ENCODE data around the gene GNAO1. TPM values are rescaled to one million over a fixed set of nuclear protein-coding genes. Genes with fewer than 3 reads are reported as not detected.

GNAO1 gene
- total and polyA plus RNA-seq, 7 donors, result 0.69 to 67.0 (median 28.8) TPM

- intact Hi-C loops (cut with DNase I), result no loop called here
- H3K9me3 ChIP-seq, result no peaks in the 10 kb centered on the region
- H3K27me3 ChIP-seq, result no peaks in the 10 kb centered on the region
- H3K36me3 ChIP-seq, result peaks cover 0 to 10% (median 0%) of the 10 kb centered on the region in 4 donors
- TF ChIP-seq EP300 (IDR thresholded peaks at IDR 0.05) (no peak), POLR2AphosphoS5 (IDR thresholded peaks at IDR 0.05) (no peak), POLR2A (IDR thresholded peaks at IDR 0.05) (no peak)
- TF ChIP-seq, protein P1, sequence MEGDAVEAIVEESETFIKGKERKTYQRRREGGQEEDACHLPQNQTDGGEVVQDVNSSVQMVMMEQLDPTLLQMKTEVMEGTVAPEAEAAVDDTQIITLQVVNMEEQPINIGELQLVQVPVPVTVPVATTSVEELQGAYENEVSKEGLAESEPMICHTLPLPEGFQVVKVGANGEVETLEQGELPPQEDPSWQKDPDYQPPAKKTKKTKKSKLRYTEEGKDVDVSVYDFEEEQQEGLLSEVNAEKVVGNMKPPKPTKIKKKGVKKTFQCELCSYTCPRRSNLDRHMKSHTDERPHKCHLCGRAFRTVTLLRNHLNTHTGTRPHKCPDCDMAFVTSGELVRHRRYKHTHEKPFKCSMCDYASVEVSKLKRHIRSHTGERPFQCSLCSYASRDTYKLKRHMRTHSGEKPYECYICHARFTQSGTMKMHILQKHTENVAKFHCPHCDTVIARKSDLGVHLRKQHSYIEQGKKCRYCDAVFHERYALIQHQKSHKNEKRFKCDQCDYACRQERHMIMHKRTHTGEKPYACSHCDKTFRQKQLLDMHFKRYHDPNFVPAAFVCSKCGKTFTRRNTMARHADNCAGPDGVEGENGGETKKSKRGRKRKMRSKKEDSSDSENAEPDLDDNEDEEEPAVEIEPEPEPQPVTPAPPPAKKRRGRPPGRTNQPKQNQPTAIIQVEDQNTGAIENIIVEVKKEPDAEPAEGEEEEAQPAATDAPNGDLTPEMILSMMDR (IDR thresholded peaks at IDR 0.05), result no peak
- no peak overlapping the region for H3K27ac ChIP-seq
- no peak overlapping the region for H3K4me3 ChIP-seq
- WGBS, 2 donors, result 88 to 90% methylated on average over 9 of the region's 9 CpGs
- no peaks in the 10 kb centered on the region for H3K4me1 ChIP-seq
- no peak for DNase-seq
Observed at GRCh38 chr16:56324406-56324805, 133.1 kb downstream of the GNAO1 start.

DNA sequence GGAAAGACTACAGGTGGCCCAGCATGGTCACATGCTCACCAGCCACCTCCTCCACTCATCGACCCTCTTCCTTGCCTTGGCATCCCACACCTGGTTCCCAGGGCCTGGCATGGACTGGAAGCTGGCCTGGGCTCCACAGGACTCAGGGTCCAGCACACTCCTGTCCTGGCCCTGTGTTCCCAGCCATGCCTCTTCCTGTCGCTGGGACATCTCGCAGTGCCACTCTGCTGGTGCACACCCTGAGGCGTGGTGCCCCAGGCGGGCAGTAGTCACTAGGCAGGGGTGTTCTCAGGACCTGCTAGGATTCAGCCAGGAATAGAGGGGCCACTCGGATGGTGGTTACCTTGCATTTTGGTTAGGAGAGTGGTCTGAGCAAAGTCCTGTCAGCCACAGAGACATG is 134.7 kb downstream of the GNAO1 start:
- Histone ChIP-seq H3K4me1 (no peaks in the 10 kb centered on the region), H3K27ac (no peak overlapping the region), H3K4me3 (no peak overlapping the region), H3K9me3 (no peaks in the 10 kb centered on the region), H3K36me3 (peaks cover 0 to 26% (median 0%) of the 10 kb centered on the region in 4 donors), H3K27me3 (no peaks in the 10 kb centered on the region)
- 65 to 87% methylated on average over 6 of the region's 6 CpGs for WGBS, 2 donors
- no peak for DNase-seq
- intact Hi-C loops (cut with DNase I), result no loop called here
- TF ChIP-seq POLR2AphosphoS5 (IDR thresholded peaks at IDR 0.05), result no peak
- no peak for TF ChIP-seq POLR2A (IDR thresholded peaks at IDR 0.05)
- no peak for TF ChIP-seq EP300 (IDR thresholded peaks at IDR 0.05)

DNA sequence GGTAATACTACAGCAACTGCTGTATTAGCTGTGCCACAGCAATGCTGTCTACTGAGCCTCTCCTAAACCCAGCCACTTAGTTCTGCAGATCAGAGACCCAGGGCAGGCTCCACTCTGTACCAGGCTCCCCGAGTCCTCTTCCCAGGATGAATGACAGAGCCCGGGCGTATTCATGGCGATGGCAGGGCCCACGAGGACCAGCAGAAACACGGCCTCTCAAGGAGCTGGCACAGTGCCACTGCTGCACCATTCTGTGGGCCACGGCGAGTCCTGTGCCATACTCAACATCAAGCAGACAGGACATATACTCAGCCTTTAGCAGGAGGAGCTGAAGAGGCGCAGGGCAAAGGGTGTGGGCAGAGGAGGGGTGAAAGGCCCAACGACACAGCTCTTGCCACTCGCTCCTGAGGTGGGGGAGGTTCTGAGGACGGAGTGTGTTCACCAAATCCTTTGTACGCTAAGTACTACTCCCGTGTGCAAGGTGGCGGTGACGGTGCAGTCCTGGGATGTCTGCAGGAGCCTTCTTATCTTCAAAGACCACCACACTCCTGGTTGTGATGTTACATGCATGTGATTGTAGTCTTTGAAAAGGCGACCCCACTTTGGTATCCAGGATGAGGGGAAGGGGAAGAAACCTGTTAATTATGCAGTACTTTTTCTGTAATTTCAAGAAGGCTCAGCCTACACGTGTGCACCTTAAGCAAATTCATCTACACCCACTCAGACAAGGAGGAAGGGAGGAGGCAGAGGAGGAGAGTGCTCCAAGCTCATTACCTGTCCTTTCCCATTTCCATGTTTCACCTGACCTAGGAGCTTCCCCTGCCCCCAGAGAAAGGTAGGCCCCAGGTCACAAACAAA is 136.0 kb downstream of the GNAO1 start:
- H3K27ac ChIP-seq, result no peak overlapping the region
- H3K9me3 ChIP-seq, result no peaks in the 10 kb centered on the region
- WGBS, 2 donors, result 83 to 88% methylated on average over 18 of the region's 18 CpGs
- H3K4me1 ChIP-seq, result peaks cover 0 to 2% (median 0%) of the 10 kb centered on the region in 4 donors
- H3K36me3 ChIP-seq, result peaks cover 0 to 37% (median 0%) of the 10 kb centered on the region in 4 donors
- DNase-seq, result no peak
- intact Hi-C loops (cut with DNase I), result no loop called here
- TF ChIP-seq, protein P1 (IDR thresholded peaks at IDR 0.05), result no peak
- TF ChIP-seq POLR2AphosphoS5 (IDR thresholded peaks at IDR 0.05), result no peak
- no peak for TF ChIP-seq POLR2A (IDR thresholded peaks at IDR 0.05)
- no peak for TF ChIP-seq EP300 (IDR thresholded peaks at IDR 0.05)
- no peak overlapping the region for H3K4me3 ChIP-seq
- no peaks in the 10 kb centered on the region for H3K27me3 ChIP-seq

DNA sequence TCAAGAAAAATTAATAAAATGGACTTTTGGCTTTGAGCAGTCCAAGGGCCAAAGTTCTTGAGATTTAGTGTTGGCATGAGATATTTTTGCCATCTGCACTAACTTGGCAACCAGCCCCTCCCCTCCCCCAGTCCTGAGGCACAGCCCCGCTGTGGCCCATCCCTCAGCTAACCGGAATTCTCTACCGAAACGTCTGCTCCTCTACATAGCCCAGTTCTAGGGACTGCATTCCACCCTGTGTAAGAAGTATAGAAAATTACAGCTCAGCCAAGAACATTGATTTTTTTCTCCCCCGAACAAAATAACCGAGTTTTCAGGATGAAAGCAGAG is 136.6 kb downstream of the GNAO1 start:
- Histone ChIP-seq H3K27me3 (no peaks in the 10 kb centered on the region), H3K36me3 (peaks cover 0 to 37% (median 0%) of the 10 kb centered on the region in 4 donors), H3K27ac (no peak overlapping the region), H3K4me1 (peaks cover 0 to 8% (median 0%) of the 10 kb centered on the region in 4 donors), H3K4me3 (no peak overlapping the region), H3K9me3 (no peaks in the 10 kb centered on the region)
- WGBS, 2 donors, result 84 to 86% methylated on average over 6 of the region's 6 CpGs
- TF ChIP-seq POLR2AphosphoS5 (IDR thresholded peaks at IDR 0.05), result no peak
- TF ChIP-seq, protein P1 (IDR thresholded peaks at IDR 0.05), result no peak
- TF ChIP-seq EP300 (IDR thresholded peaks at IDR 0.05), result no peak
- no peak for TF ChIP-seq POLR2A (IDR thresholded peaks at IDR 0.05)
- no peak for DNase-seq
- intact Hi-C loops (cut with DNase I), result no loop called here

- Histone ChIP-seq H3K27ac (no peak overlapping the region), H3K9me3 (no peaks in the 10 kb centered on the region), H3K36me3 (peaks cover 0 to 37% (median 0%) of the 10 kb centered on the region in 4 donors), H3K4me1 (peaks cover 0 to 9% (median 0%) of the 10 kb centered on the region in 4 donors), H3K4me3 (no peak overlapping the region), H3K27me3 (no peaks in the 10 kb centered on the region)
- TF ChIP-seq POLR2A (IDR thresholded peaks at IDR 0.05), result no peak
- TF ChIP-seq, protein P1 (IDR thresholded peaks at IDR 0.05), result no peak
- no peak for TF ChIP-seq EP300 (IDR thresholded peaks at IDR 0.05)
- TF ChIP-seq POLR2AphosphoS5 (IDR thresholded peaks at IDR 0.05), result no peak
- intact Hi-C loops (cut with DNase I), result no loop called here
- WGBS, 2 donors, result 88 to 93% methylated on average over 22 of the region's 22 CpGs
- DNase-seq, result no peak
Observed at GRCh38 chr16:56328276-56329022, 137.2 kb downstream of the GNAO1 start.
